IgD-negative memory B cell (primary cell): Measurements from ENCODE around the gene SPATA2L. TPM values are rescaled to one million over a fixed set of nuclear protein-coding genes. Genes with fewer than 3 reads are reported as not detected.

ENCODE experiments used
- polyA plus RNA-seq: library from polyadenylated mRNA; unstranded; fragments of 300-500 nt; fragmentation: Illumina TruSeq; gene quantifications from one replicate; pipeline ENCODE4 v1.2.3, GENCODE V29; 2021

Gene SPATA2L
- polyA plus RNA-seq, 1 donor from 2014 or later, result 12.7 TPM

Other genes starting within 250 kb of the SPATA2L start
- gene ANKRD11, start 211.1 kb downstream of the SPATA2L start, polyA plus RNA-seq, result 11.6 TPM
- gene SPG7, start 193.3 kb downstream of the SPATA2L start, polyA plus RNA-seq, result 47.0 TPM
- gene RPL13, start 141.0 kb downstream of the SPATA2L start, polyA plus RNA-seq, result 6,684 TPM
- gene CPNE7, start 125.9 kb downstream of the SPATA2L start, polyA plus RNA-seq, result not detected
- not detected for gene DPEP1, start 88.1 kb downstream of the SPATA2L start, polyA plus RNA-seq
- 63.9 TPM for gene CHMP1A, start 44.0 kb downstream of the SPATA2L start, polyA plus RNA-seq
- gene SPATA33, start 43.9 kb downstream of the SPATA2L start, polyA plus RNA-seq, result 3.5 TPM
- 24.0 TPM for gene CDK10, start 15.0 kb downstream of the SPATA2L start, polyA plus RNA-seq
- 1.6 TPM for gene VPS9D1, start 19.2 kb upstream of the SPATA2L start, polyA plus RNA-seq
- gene ZNF276, start 19.8 kb upstream of the SPATA2L start, polyA plus RNA-seq, result 24.6 TPM
- 23.1 TPM for gene FANCA, start 114.9 kb upstream of the SPATA2L start, polyA plus RNA-seq
- gene SPIRE2, start 126.8 kb upstream of the SPATA2L start, polyA plus RNA-seq, result 0.19 TPM
- gene TCF25, start 171.9 kb upstream of the SPATA2L start, polyA plus RNA-seq, result 135 TPM
- 0.93 TPM for gene MC1R, start 217.2 kb upstream of the SPATA2L start, polyA plus RNA-seq
- 1.1 TPM for gene TUBB3, start 221.6 kb upstream of the SPATA2L start, polyA plus RNA-seq
- 67.5 TPM for gene DEF8, start 247.1 kb upstream of the SPATA2L start, polyA plus RNA-seq